HTR-8/SVneo (cell line): ENCODE data around the gene TROAP.
A peak's percentile ranks its signal among the peaks of the same experiment; 100 is the strongest.
"Not testable (repeated sequence)": the region's sequence is repeated elsewhere in the genome, so short reads cannot be mapped to it uniquely, and the experiment has no call there.

Experiments
- DNase-seq: peaks from one replicate; pipeline ENCODE4 v3.0.0; 2011; ENCODE audit warnings: low spot score, mixed read lengths; ENCODE audit not compliant: insufficient read length
- FAIRE-seq: peaks from 2 replicates; lab custom pipeline; 2011; peaks lifted over from hg19 to GRCh38; lab: Jason Lieb, UNC

TROAP gene

GRCh38 chr12:49322708-49323523 lies at the start of gene TROAP:
TSS of gene TROAP (plus strand) at chr12:49323255. CDS start at chr12:49323609, 354 bp downstream.
- FAIRE-seq (peak; percentile 79), DNase-seq (peak; percentile 98)

GRCh38 chr12:49273726-49274395 lies 49.2 kb upstream of the TROAP start:
- no peak for DNase-seq
- no peak for FAIRE-seq

GRCh38 chr12:49274396-49275069 lies 48.5 kb upstream of the TROAP start:
- DNase-seq, result no peak
- FAIRE-seq, result no peak

- FAIRE-seq, result no peak
- no peak for DNase-seq
Measured at GRCh38 chr12:49276304-49277290, 46.5 kb upstream of the TROAP start.

GRCh38 chr12:49277466-49277865 lies 45.6 kb upstream of the TROAP start:
- DNase-seq (no peak), FAIRE-seq (no peak)

- FAIRE-seq, result no peak
- DNase-seq, result no peak
Measured at GRCh38 chr12:49279706-49280159, 43.3 kb upstream of the TROAP start.

- FAIRE-seq, result not testable (repeated sequence)
Measured at GRCh38 chr12:49280545-49280944, 42.5 kb upstream of the TROAP start.

GRCh38 chr12:49282302-49282701 lies 40.8 kb upstream of the TROAP start:
- DNase-seq (no peak), FAIRE-seq (no peak)

More at GRCh38 chr12:49280545-49280944, 42.5 kb upstream of the TROAP start:
- not testable (repeated sequence) for DNase-seq

- FAIRE-seq, DNase-seq: not testable (repeated sequence)
Measured at GRCh38 chr12:49282740-49283375, 40.2 kb upstream of the TROAP start.

GRCh38 chr12:49283541-49284429 lies 39.3 kb upstream of the TROAP start:
- FAIRE-seq, result no peak
- no peak for DNase-seq

GRCh38 chr12:49284672-49285071 lies 38.4 kb upstream of the TROAP start:
- DNase-seq (no peak), FAIRE-seq (no peak)

GRCh38 chr12:49287876-49288275 lies 35.2 kb upstream of the TROAP start:
- DNase-seq (no peak), FAIRE-seq (no peak)

GRCh38 chr12:49288412-49288853 lies 34.6 kb upstream of the TROAP start:
- DNase-seq (peak; percentile 71), FAIRE-seq (peak; percentile 84)

- FAIRE-seq, result no peak
Measured at GRCh38 chr12:49288922-49289555, 34.0 kb upstream of the TROAP start.

GRCh38 chr12:49292729-49293055 lies 30.4 kb upstream of the TROAP start:
- no peak for DNase-seq
- no peak for FAIRE-seq

More at GRCh38 chr12:49288922-49289555, 34.0 kb upstream of the TROAP start:
- DNase-seq, result no peak

- DNase-seq, result no peak
Measured at GRCh38 chr12:49293056-49293956, 29.7 kb upstream of the TROAP start.

More at GRCh38 chr12:49293056-49293956, 29.7 kb upstream of the TROAP start:
- FAIRE-seq, result no peak
